HG03354 (cell line): Measurements from ENCODE around the gene IL21R.
"Not testable (repeated sequence)": the region's sequence is repeated elsewhere in the genome, so short reads cannot be mapped to it uniquely, and the experiment has no call there.

ENCODE experiments used
- ATAC-seq: cut with Tn5 transposase; IDR thresholded peaks from one replicate; pipeline ENCODE4 v1.9.1; 2021; ENCODE audit warnings: mild to moderate bottlenecking; ENCODE audit not compliant: unreplicated experiment, poor library complexity, severe bottlenecking

IL21R gene

GRCh38 chr16:27398894-27399853, 2.8 kb upstream of the IL21R start:
- ATAC-seq: peak; percentile 36

- ATAC-seq: no peak
Measured at GRCh38 chr16:27399969-27400368, 2.0 kb upstream of the IL21R start.

- ATAC-seq: no peak
Measured at GRCh38 chr16:27400751-27401620, 988 bp upstream of the IL21R start.

- no peak for ATAC-seq
Measured at GRCh38 chr16:27402569-27402963, 592 bp downstream of the IL21R start.

- ATAC-seq: no peak
Measured at GRCh38 chr16:27402964-27403600, 1.1 kb downstream of the IL21R start.

- ATAC-seq: no peak
Measured at GRCh38 chr16:27403601-27403992, 1.6 kb downstream of the IL21R start.

- ATAC-seq: no peak
Measured at GRCh38 chr16:27404163-27404823, 2.3 kb downstream of the IL21R start.

- peak; percentile 13 for ATAC-seq
Measured at GRCh38 chr16:27405546-27406451, 3.8 kb downstream of the IL21R start.

GRCh38 chr16:27406511-27407128, 4.6 kb downstream of the IL21R start:
- no peak for ATAC-seq

- no peak for ATAC-seq
Measured at GRCh38 chr16:27407133-27407532, 5.2 kb downstream of the IL21R start.

- peak; percentile 52 for ATAC-seq
Measured at GRCh38 chr16:27408012-27408601, 6.1 kb downstream of the IL21R start.

GRCh38 chr16:27408602-27409031, 6.6 kb downstream of the IL21R start:
- ATAC-seq: no peak

GRCh38 chr16:27409958-27410357, 8.0 kb downstream of the IL21R start:
- not testable (repeated sequence) for ATAC-seq

- ATAC-seq: no peak
Measured at GRCh38 chr16:27410761-27411160, 8.8 kb downstream of the IL21R start.

GRCh38 chr16:27413956-27414355, 12.0 kb downstream of the IL21R start:
- no peak for ATAC-seq

GRCh38 chr16:27414788-27415431, 12.9 kb downstream of the IL21R start:
- no peak for ATAC-seq

- no peak for ATAC-seq
Measured at GRCh38 chr16:27417047-27417671, 15.2 kb downstream of the IL21R start.
